K562 (cell line): Measurements from ENCODE around the gene MB21D2. TPM values are rescaled to one million over a fixed set of nuclear protein-coding genes. Genes with fewer than 3 reads are reported as not detected.

Source experiments
- ATAC-seq: fragments of 200-7000 bp; cut with Tn5 transposase; 3 replicates; pipeline ENCODE4 v1.9.1; 2020; ENCODE audit warnings: moderate library complexity
- BruUV-seq: library from RNA; stranded (reverse); fragments of 400-500 nt; replicated peaks from 2 replicates; lab custom pipeline; 2021; lab: Mats Ljungman, UMichigan
- CTCF ChIA-PET: fragments of 300-600 bp; formaldehyde crosslinking; extraction: SDS; loops from one replicate; lab custom pipeline; 2021; ENCODE audit warnings: low intra/inter-chr PET ratio; lab: Yijun Ruan, JAX
- POLR2A ChIA-PET: fragments of 300-600, 350-650 bp; sonication (Branson Sonifier 250); formaldehyde crosslinking; extraction: SDS; loops from one replicate; lab custom pipeline; 2021; ENCODE audit warnings: antibody characterized with exemption, inconsistent platforms; lab: Yijun Ruan, JAX
- DNase-seq, 4 experiments: peaks; one replicate each; pipeline versions ENCODE4 v3.0.0 to v3.0.0-alpha.2; 2011 to 2018; ENCODE audit warnings: low spot score in 3 of 4, mixed read lengths in 3 of 4; ENCODE audit errors: extremely low read depth in 1 of 4
- FAIRE-seq: peaks from 2 replicates; lab custom pipeline; 2011; peaks lifted over from hg19 to GRCh38; lab: Jason Lieb, UNC
- H2AFZ ChIP-seq: 2 replicates; pipeline ENCODE4 v1.6.0; 2011; ENCODE audit warnings: low read depth, low read length, control low read depth, inconsistent platforms
- H3K27ac ChIP-seq: fragments of 200-600 bp; 3 replicates; pipeline ENCODE4 v1.8.0; 2011; ENCODE audit warnings: low read depth, mild to moderate bottlenecking, control low read depth, inconsistent platforms, low read length, moderate library complexity, mixed read lengths; ENCODE audit errors: extremely low read depth
- H3K27me3 ChIP-seq, 2 experiments: fragments of 300-600 bp in 1 of 2; 2 replicates in 1 of 2; 3 replicates in 1 of 2; pipeline versions ENCODE4 v1.6.0 to v1.8.0; 2011; ENCODE audit warnings: inconsistent platforms in 2 of 2, low read length in 2 of 2, mild to moderate bottlenecking in 1 of 2, mixed read lengths in 1 of 2, moderate library complexity in 1 of 2; ENCODE audit not compliant: control insufficient read depth in 2 of 2, insufficient read depth in 2 of 2
- H3K36me3 ChIP-seq: fragments of 300-600 bp; 3 replicates; pipeline ENCODE4 v1.8.0; 2011; ENCODE audit warnings: mild to moderate bottlenecking, low read length, inconsistent platforms; ENCODE audit not compliant: control insufficient read depth, insufficient read depth
- H3K4me1 ChIP-seq, 2 experiments: fragments of 200-600 bp in 1 of 2; replicated peaks in 1 of 2; 2 replicates in 1 of 2; 3 replicates in 1 of 2; pipeline versions ENCODE4 v1.5.1 to v1.8.0; 2011; ENCODE audit warnings: inconsistent platforms in 2 of 2, low read length in 2 of 2, mild to moderate bottlenecking in 1 of 2, mixed read lengths in 1 of 2, moderate library complexity in 1 of 2; ENCODE audit not compliant: control insufficient read depth in 2 of 2, insufficient read depth in 2 of 2
- H3K4me2 ChIP-seq: 2 replicates; pipeline ENCODE4 v1.6.1; 2011; ENCODE audit warnings: low read length, control low read depth, inconsistent platforms, mixed read lengths; ENCODE audit not compliant: insufficient read depth
- H3K4me3 ChIP-seq: fragments of 200-600 bp; sonication (generic), shearing (Covaris generic); 2 replicates; pipeline ENCODE4 v1.5.1; 2016; ENCODE audit warnings: control low read depth, inconsistent platforms
- H3K79me2 ChIP-seq: fragments of 200-600 bp; 3 replicates; pipeline ENCODE4 v1.8.0; 2011; ENCODE audit warnings: low read length, inconsistent platforms; ENCODE audit not compliant: control insufficient read depth, insufficient read depth
- H3K9ac ChIP-seq, 2 experiments: 2 replicates each; pipeline versions ENCODE4 v1.6.0 to v1.6.1; 2011; ENCODE audit warnings: low read depth in 2 of 2, low read length in 2 of 2, control low read depth in 1 of 2, inconsistent platforms in 1 of 2, mild to moderate bottlenecking in 1 of 2, mixed read lengths in 1 of 2; ENCODE audit not compliant: insufficient read depth in 1 of 2
- H3K9me1 ChIP-seq: one replicate; pipeline ENCODE4 v1.6.0; 2011; ENCODE audit warnings: inconsistent platforms, mild to moderate bottlenecking, low read length, moderate library complexity; ENCODE audit not compliant: control insufficient read depth, insufficient read depth
- H3K9me3 ChIP-seq: replicated peaks from 2 replicates; pipeline ENCODE4 v1.5.1; 2011; ENCODE audit warnings: low read depth, low read length, inconsistent platforms; ENCODE audit not compliant: control insufficient read depth, insufficient read depth
- H4K20me1 ChIP-seq: replicated peaks from 2 replicates; pipeline ENCODE4 v1.6.1; 2011; ENCODE audit warnings: low read length, inconsistent platforms, mixed read lengths; ENCODE audit not compliant: control insufficient read depth, insufficient read depth
- LEF1 ChIP-seq: fragments of 450-650 bp; IDR thresholded peaks from 2 replicates; pipeline ENCODE4 v1.6.1; 2016; ENCODE audit warnings: mild to moderate bottlenecking
- STAT5A ChIP-seq: IDR thresholded peaks from 2 replicates; pipeline ENCODE4 v1.6.1; 2012; ENCODE audit warnings: low read length, inconsistent platforms, borderline replicate concordance
- STAT6 ChIP-seq: sonication (generic); formaldehyde crosslinking; IDR thresholded peaks from 2 replicates; pipeline ENCODE4 v1.8.1; 2023; ENCODE audit warnings: mild to moderate bottlenecking, missing genetic modification reagents
- TGIF2 ChIP-seq: sonication (generic); formaldehyde crosslinking; IDR thresholded peaks from 2 replicates; pipeline ENCODE4 v1.8.1; 2022; ENCODE audit warnings: mild to moderate bottlenecking, missing genetic modification reagents, moderate library complexity
- WHSC1 ChIP-seq: IDR thresholded peaks from one replicate; pipeline ENCODE4 v1.6.1; 2012; ENCODE audit warnings: low read length, control low read depth, inconsistent platforms
- ZNF174 ChIP-seq: fragments of 250-450 bp; sonication (Bioruptor Pico); IDR thresholded peaks from 2 replicates; pipeline ENCODE4 v1.4.0; 2020; ENCODE audit warnings: mild to moderate bottlenecking
- WGBS: fragments of 100-300 bp; shearing (Covaris generic); methylation state at CpG from one replicate; pipeline ENCODE4 v1.1.6; 2016; ENCODE audit warnings: low coverage, mixed read lengths; ENCODE audit not compliant: insufficient coverage; ENCODE audit errors: missing lambda C conversion rate; 5-methylcytosine and 5-hydroxymethylcytosine counted together
- in situ Hi-C: fragments of 300-500 bp; cut with MboI; formaldehyde crosslinking; loops from 4 replicates; pipeline ENCODE4 v1.15.0; 2018; ENCODE audit warnings: inconsistent platforms, mixed read lengths
- intact Hi-C: fragments of 100-400 bp; cut with micrococcal nuclease; formaldehyde crosslinking; loops from 2 replicates; pipeline ENCODE4 v1.14.2; 2022
- polyA plus RNA-seq, 8 experiments: library from polyadenylated mRNA; depleted of rRNA in 4 of 8; stranded (reverse) in 5 of 8; unstranded in 3 of 8; fragments of >200 nt; fragmentation: Nextera tagmentation in 2 of 8; fragmentation: Illumina TruSeq in 1 of 8; extraction: Ambion mirVana in 2 of 8; extraction: Trizol in 1 of 8; gene quantifications; 2 replicates each; pipeline versions ENCODE4 v1.2.1 to v1.2.3, GENCODE V29; 2011 to 2014; ENCODE audit warnings: inconsistent platforms in 1 of 8, missing spikeins in 1 of 8
- total RNA-seq, 7 experiments: library from RNA; depleted of rRNA in 6 of 7; stranded (reverse); fragments of >200 nt in 6 of 7; fragmentation: Illumina TruSeq in 2 of 7; extraction: Trizol in 2 of 7; gene quantifications; 2 replicates each; pipeline versions ENCODE4 v1.2.1 to v1.2.3, GENCODE V29; 2011 to 2021; ENCODE audit warnings: low replicate concordance in 1 of 7
- TF ChIP-seq, protein P1 (sequence below): fragments of 450-650 bp; IDR thresholded peaks from one replicate; pipeline ENCODE4 v1.6.1; 2018; ENCODE audit warnings: mild to moderate bottlenecking, moderate library complexity; ENCODE audit not compliant: partially characterized antibody

Gene MB21D2
- total and polyA plus RNA-seq, 9 of the 15 experiments (the other 6 are each of a cell fraction or from before 2014, with no cell fraction given) = 0.01 TPM; not detected in 8

DNA sequence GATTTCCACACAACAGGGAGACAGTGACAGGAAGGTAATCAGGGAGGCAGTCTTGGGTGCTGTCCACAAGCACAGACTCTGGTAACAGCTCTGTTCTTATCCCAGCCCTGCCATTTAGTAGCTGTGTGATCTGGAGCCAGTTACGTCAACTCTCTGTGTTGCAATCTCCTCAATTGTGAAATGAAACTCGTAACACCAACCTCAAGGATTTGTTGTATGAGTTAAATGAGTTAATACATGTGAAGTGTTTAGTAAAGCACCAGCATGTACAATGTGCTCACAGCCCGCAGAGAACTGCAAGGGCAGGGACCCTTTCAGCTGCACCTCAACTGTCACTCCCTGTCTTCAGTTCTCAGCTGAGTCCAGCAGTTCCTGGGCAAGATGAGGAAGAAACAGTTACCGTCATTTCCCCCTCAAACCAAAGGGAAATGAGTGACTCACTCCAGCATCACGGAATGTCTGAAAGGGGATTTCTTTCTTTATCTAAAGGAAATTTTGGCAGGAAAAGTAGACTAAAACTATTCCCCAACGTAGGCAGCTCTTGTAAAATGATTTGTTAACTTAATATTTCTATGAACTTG, 39.9 kb upstream of the MB21D2 start:
- intact Hi-C loops (no loop called here), in situ Hi-C loops (no loop called here)
- Histone ChIP-seq H3K9me3 (no peaks in the 10 kb centered on the region), H3K4me2 (no peak overlapping the region), H3K27me3 (no peaks in the 10 kb centered on the region), H2AFZ (no peak overlapping the region), H3K4me1 (no peaks in the 10 kb centered on the region), H3K9ac (no peak overlapping the region), H3K4me3 (no peak overlapping the region), H4K20me1 (no peaks in the 10 kb centered on the region), H3K36me3 (no peaks in the 10 kb centered on the region), H3K9me1 (no peaks in the 10 kb centered on the region), H3K27ac (no peak overlapping the region), H3K79me2 (no peaks in the 10 kb centered on the region)
- CTCF ChIA-PET = no interaction called here
- BruUV-seq = no TSS peak
- DNase-seq = no peak
- WGBS = 1% methylated on average over 6 of the region's 6 CpGs
- POLR2A ChIA-PET = no interaction called here
- no peak for ATAC-seq
- no peak for FAIRE-seq
- TF ChIP-seq STAT5A (no peak), LEF1 (no peak), ZNF174 (CRISPR knock-in tag) (no peak), WHSC1 (no peak), TGIF2 (CRISPR knock-in tag) (no peak), STAT6 (CRISPR knock-in tag) (no peak)
- TF ChIP-seq, protein P1, sequence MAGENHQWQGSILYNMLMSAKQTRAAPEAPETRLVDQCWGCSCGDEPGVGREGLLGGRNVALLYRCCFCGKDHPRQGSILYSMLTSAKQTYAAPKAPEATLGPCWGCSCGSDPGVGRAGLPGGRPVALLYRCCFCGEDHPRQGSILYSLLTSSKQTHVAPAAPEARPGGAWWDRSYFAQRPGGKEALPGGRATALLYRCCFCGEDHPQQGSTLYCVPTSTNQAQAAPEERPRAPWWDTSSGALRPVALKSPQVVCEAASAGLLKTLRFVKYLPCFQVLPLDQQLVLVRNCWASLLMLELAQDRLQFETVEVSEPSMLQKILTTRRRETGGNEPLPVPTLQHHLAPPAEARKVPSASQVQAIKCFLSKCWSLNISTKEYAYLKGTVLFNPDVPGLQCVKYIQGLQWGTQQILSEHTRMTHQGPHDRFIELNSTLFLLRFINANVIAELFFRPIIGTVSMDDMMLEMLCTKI = no peak
